ENCODE results near the gene DHRS1.

DNA sequence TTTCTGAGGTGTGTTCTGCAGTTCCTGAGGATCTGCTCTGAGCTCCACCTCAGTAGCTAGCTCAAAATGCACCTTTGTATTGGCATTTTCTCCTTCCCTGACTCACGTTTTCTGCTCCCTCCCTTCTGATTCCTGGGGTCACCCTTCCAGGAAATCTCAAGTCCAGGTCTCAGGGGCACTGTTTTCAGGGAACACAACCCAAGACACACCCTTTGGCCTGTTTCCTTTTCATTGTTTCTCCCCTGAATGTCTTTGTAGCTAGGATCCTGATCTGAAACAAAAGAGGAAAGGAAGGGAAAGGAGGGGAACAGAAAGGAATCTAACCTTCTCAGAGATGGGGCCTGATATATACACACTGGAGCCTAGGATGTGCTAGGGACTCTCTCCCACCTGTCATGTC, 47.6 kb upstream of the DHRS1 start:
- TF ChIP-seq RCOR1 (IDR thresholded peaks at IDR 0.05; ENCODE audit: insufficient replicate concordance, low read length): no peak
- TF ChIP-seq, protein P1, sequence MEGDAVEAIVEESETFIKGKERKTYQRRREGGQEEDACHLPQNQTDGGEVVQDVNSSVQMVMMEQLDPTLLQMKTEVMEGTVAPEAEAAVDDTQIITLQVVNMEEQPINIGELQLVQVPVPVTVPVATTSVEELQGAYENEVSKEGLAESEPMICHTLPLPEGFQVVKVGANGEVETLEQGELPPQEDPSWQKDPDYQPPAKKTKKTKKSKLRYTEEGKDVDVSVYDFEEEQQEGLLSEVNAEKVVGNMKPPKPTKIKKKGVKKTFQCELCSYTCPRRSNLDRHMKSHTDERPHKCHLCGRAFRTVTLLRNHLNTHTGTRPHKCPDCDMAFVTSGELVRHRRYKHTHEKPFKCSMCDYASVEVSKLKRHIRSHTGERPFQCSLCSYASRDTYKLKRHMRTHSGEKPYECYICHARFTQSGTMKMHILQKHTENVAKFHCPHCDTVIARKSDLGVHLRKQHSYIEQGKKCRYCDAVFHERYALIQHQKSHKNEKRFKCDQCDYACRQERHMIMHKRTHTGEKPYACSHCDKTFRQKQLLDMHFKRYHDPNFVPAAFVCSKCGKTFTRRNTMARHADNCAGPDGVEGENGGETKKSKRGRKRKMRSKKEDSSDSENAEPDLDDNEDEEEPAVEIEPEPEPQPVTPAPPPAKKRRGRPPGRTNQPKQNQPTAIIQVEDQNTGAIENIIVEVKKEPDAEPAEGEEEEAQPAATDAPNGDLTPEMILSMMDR (conservative IDR thresholded peaks at IDR 0.05; ENCODE audit: low read depth, low read length): no peak
- no peak for TF ChIP-seq CEBPB (IDR thresholded peaks at IDR 0.05; ENCODE audit: low read depth, low read length)
